ENCODE data around the gene RTN4RL2. TPM values are rescaled to one million over a fixed set of nuclear protein-coding genes. Genes with fewer than 3 reads are reported as not detected.

Gene RTN4RL2
- total RNA-seq, 3 donors from 2014 or later (not counting 1 experiment from before 2014, with no cell fraction given): 0.38 to 0.61 (median 0.48) TPM

GRCh38 chr11:57416436-57416835 is 43.9 kb upstream of the RTN4RL2 start:
- H3K9me3 Mint-ChIP-seq: no peaks in the 10 kb centered on the region
- H3K36me3 ChIP-seq (ENCODE audit: control insufficient read depth, insufficient read depth, low read length): peaks cover 40% of the 10 kb centered on the region

GRCh38 chr11:57417056-57417455 is 43.3 kb upstream of the RTN4RL2 start:
- Histone ChIP-seq H3K27ac (ENCODE audit: low read length) (no peak overlapping the region), H3K9me3 (ENCODE audit: control insufficient read depth, insufficient read depth, low read length) (no peaks in the 10 kb centered on the region), H3K4me1 (ENCODE audit: control insufficient read depth, insufficient read depth, low read length) (peaks cover 13% of the 10 kb centered on the region), H3K27me3 (ENCODE audit: control insufficient read depth, insufficient read depth, low read length) (no peaks in the 10 kb centered on the region), H3K36me3 (ENCODE audit: control insufficient read depth, insufficient read depth, low read length) (peaks cover 38% of the 10 kb centered on the region), H3K4me3 (ENCODE audit: low read length) (no peak overlapping the region)
- 95% methylated on average over 4 of the region's 4 CpGs for WGBS (ENCODE audit: insufficient coverage)
- H3K27ac Mint-ChIP-seq: no peak overlapping the region
- TF ChIP-seq, protein P1, sequence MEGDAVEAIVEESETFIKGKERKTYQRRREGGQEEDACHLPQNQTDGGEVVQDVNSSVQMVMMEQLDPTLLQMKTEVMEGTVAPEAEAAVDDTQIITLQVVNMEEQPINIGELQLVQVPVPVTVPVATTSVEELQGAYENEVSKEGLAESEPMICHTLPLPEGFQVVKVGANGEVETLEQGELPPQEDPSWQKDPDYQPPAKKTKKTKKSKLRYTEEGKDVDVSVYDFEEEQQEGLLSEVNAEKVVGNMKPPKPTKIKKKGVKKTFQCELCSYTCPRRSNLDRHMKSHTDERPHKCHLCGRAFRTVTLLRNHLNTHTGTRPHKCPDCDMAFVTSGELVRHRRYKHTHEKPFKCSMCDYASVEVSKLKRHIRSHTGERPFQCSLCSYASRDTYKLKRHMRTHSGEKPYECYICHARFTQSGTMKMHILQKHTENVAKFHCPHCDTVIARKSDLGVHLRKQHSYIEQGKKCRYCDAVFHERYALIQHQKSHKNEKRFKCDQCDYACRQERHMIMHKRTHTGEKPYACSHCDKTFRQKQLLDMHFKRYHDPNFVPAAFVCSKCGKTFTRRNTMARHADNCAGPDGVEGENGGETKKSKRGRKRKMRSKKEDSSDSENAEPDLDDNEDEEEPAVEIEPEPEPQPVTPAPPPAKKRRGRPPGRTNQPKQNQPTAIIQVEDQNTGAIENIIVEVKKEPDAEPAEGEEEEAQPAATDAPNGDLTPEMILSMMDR (IDR thresholded peaks at IDR 0.05): no peak
- H3K4me1 Mint-ChIP-seq: peaks cover 12 to 15% of the 10 kb centered on the region in 2 donors
- no peak for ATAC-seq
- H3K4me3 Mint-ChIP-seq: no peak overlapping the region
- DNase-seq: no peak
- no peaks in the 10 kb centered on the region for H3K9me3 Mint-ChIP-seq
- H3K36me3 Mint-ChIP-seq: no peaks in the 10 kb centered on the region
- H3K27me3 Mint-ChIP-seq (ENCODE audit: low read depth in 2 of 2): no peaks in the 10 kb centered on the region
- intact Hi-C loops (cut with micrococcal nuclease): no loop called here

More at GRCh38 chr11:57416436-57416835, 43.9 kb upstream of the RTN4RL2 start:
- H3K27ac Mint-ChIP-seq: peak overlapping the region in 1 of 2 donors; percentile 68
- Histone ChIP-seq H3K4me1 (ENCODE audit: control insufficient read depth, insufficient read depth, low read length) (peaks cover 7% of the 10 kb centered on the region), H3K27me3 (ENCODE audit: control insufficient read depth, insufficient read depth, low read length) (no peaks in the 10 kb centered on the region), H3K27ac (ENCODE audit: low read length) (no peak overlapping the region), H3K4me3 (ENCODE audit: low read length) (no peak overlapping the region), H3K9me3 (ENCODE audit: control insufficient read depth, insufficient read depth, low read length) (no peaks in the 10 kb centered on the region)
- WGBS (ENCODE audit: insufficient coverage): 96% methylated on average over 3 of the region's 3 CpGs
- H3K27me3 Mint-ChIP-seq (ENCODE audit: low read depth in 2 of 2): no peaks in the 10 kb centered on the region
- DNase-seq (no peak), ATAC-seq (no peak)
- no peaks in the 10 kb centered on the region for H3K36me3 Mint-ChIP-seq
- H3K4me3 Mint-ChIP-seq: no peak overlapping the region
- peaks cover 6 to 8% of the 10 kb centered on the region in 2 donors for H3K4me1 Mint-ChIP-seq
- intact Hi-C loops (cut with micrococcal nuclease): no loop called here
- TF ChIP-seq, protein P1 (IDR thresholded peaks at IDR 0.05): no peak

GRCh38 chr11:57418131-57418530 is 42.2 kb upstream of the RTN4RL2 start:
- H3K4me3 ChIP-seq (ENCODE audit: low read length): no peak overlapping the region
- H3K36me3 Mint-ChIP-seq: no peaks in the 10 kb centered on the region
- no peak overlapping the region for H3K27ac ChIP-seq (ENCODE audit: low read length)
- H3K36me3 ChIP-seq (ENCODE audit: control insufficient read depth, insufficient read depth, low read length): peaks cover 36% of the 10 kb centered on the region
- H3K9me3 Mint-ChIP-seq: no peaks in the 10 kb centered on the region
- H3K4me3 Mint-ChIP-seq: no peak overlapping the region
- DNase-seq (no peak), ATAC-seq (no peak)
- peaks cover 20% of the 10 kb centered on the region for H3K4me1 ChIP-seq (ENCODE audit: control insufficient read depth, insufficient read depth, low read length)
- H3K27ac Mint-ChIP-seq: no peak overlapping the region
- peaks cover 0 to 4% of the 10 kb centered on the region in 2 donors for H3K27me3 Mint-ChIP-seq (ENCODE audit: low read depth in 2 of 2)
- H3K27me3 ChIP-seq (ENCODE audit: control insufficient read depth, insufficient read depth, low read length): no peaks in the 10 kb centered on the region
- TF ChIP-seq, protein P1 (IDR thresholded peaks at IDR 0.05): no peak
- intact Hi-C loops (cut with micrococcal nuclease): no loop called here
- no peaks in the 10 kb centered on the region for H3K9me3 ChIP-seq (ENCODE audit: control insufficient read depth, insufficient read depth, low read length)
- H3K4me1 Mint-ChIP-seq: peaks cover 23 to 25% of the 10 kb centered on the region in 2 donors

- WGBS (ENCODE audit: insufficient coverage): 90% methylated on average over 3 of the region's 3 CpGs
- intact Hi-C loops (cut with micrococcal nuclease): no loop called here
- Mint-ChIP-seq H3K27me3 (ENCODE audit: low read depth in 2 of 2) (peaks cover 0 to 7% of the 10 kb centered on the region in 2 donors), H3K36me3 (no peaks in the 10 kb centered on the region), H3K9me3 (no peaks in the 10 kb centered on the region), H3K4me1 (peaks cover 25 to 33% of the 10 kb centered on the region in 2 donors), H3K27ac (no peak overlapping the region), H3K4me3 (no peak overlapping the region)
- peaks cover 30% of the 10 kb centered on the region for H3K36me3 ChIP-seq (ENCODE audit: control insufficient read depth, insufficient read depth, low read length)
- no peaks in the 10 kb centered on the region for H3K9me3 ChIP-seq (ENCODE audit: control insufficient read depth, insufficient read depth, low read length)
- no peak overlapping the region for H3K27ac ChIP-seq (ENCODE audit: low read length)
- H3K4me1 ChIP-seq (ENCODE audit: control insufficient read depth, insufficient read depth, low read length): peaks cover 26% of the 10 kb centered on the region
- no peak overlapping the region for H3K4me3 ChIP-seq (ENCODE audit: low read length)
- H3K27me3 ChIP-seq (ENCODE audit: control insufficient read depth, insufficient read depth, low read length): no peaks in the 10 kb centered on the region
- TF ChIP-seq, protein P1 (IDR thresholded peaks at IDR 0.05): no peak
- ATAC-seq (no peak), DNase-seq (no peak)
Measured at GRCh38 chr11:57419146-57419545, 41.2 kb upstream of the RTN4RL2 start.

All from natural killer cell (primary cell).